Stomach (tissue), 4 donors: ENCODE results near the gene GNA15.

Source experiments
- CTCF ChIP-seq, 7 experiments: fragments of 450-650 bp in 4 of 7; fragments of 200-600 bp in 3 of 7; sonication (generic) in 3 of 7; IDR thresholded peaks; one replicate each; pipeline ENCODE4 v1.5.1; 2016 to 2019; ENCODE audit warnings: antibody characterized with exemption in 7 of 7, control low read depth in 2 of 7, mild to moderate bottlenecking in 1 of 7
- EP300 ChIP-seq: sonication (generic); formaldehyde crosslinking; IDR thresholded peaks from one replicate; pipeline ENCODE4 v1.6.1; 2017; ENCODE audit warnings: antibody characterized with exemption
- POLR2A ChIP-seq, 4 donors: fragments of 450-650 bp; IDR thresholded peaks; one replicate each; pipeline ENCODE4 v1.6.1; 2016; ENCODE audit warnings: antibody characterized with exemption in 4 of 4, control low read depth in 2 of 4, mild to moderate bottlenecking in 1 of 4, moderate library complexity in 1 of 4
- POLR2AphosphoS5 ChIP-seq, 3 donors: sonication (generic); formaldehyde crosslinking; IDR thresholded peaks; one replicate each; pipeline ENCODE4 v1.6.1; 2016; ENCODE audit warnings: antibody characterized with exemption in 3 of 3

- TF ChIP-seq POLR2AphosphoS5 (IDR thresholded peaks at IDR 0.05), result peak in 1 of 3 donors; percentile 22
- peak in 5 of 7 experiments; percentile 69 to 93 (median 86) for TF ChIP-seq CTCF (IDR thresholded peaks at IDR 0.05)
- TF ChIP-seq POLR2A (IDR thresholded peaks at IDR 0.05), result no peak
- TF ChIP-seq EP300, result no peak
Observed at GRCh38 chr19:3163230-3163886, 27.5 kb downstream of the GNA15 start.
